Transverse colon (tissue), 4 donors: ENCODE results near the gene OR52A1. TPM values are rescaled to one million over a fixed set of nuclear protein-coding genes. Genes with fewer than 3 reads are reported as not detected.

Experiments used
- DNase-seq: peaks from one replicate; pipeline ENCODE4 v3.0.0-alpha.2; 2019
- H3K27ac ChIP-seq, 4 donors: fragments of 200-600 bp; sonication (generic); 2 replicates each; pipeline ENCODE4 v1.5.1; 2016 to 2018; ENCODE audit warnings: inconsistent platforms in 4 of 4
- H3K27me3 ChIP-seq: fragments of 200-600 bp; sonication (generic); 2 replicates; pipeline ENCODE4 v1.5.1; 2017; ENCODE audit warnings: inconsistent platforms
- H3K36me3 ChIP-seq, 4 donors: fragments of 200-600 bp; sonication (generic); 2 replicates each; pipeline ENCODE4 v1.5.1; 2017 to 2019; ENCODE audit warnings: inconsistent platforms in 4 of 4
- H3K4me1 ChIP-seq, 4 donors: fragments of 200-600 bp; sonication (generic); 2 replicates each; pipeline ENCODE4 v1.5.1; 2017 to 2020; ENCODE audit warnings: inconsistent platforms in 4 of 4
- H3K4me3 ChIP-seq, 4 donors: fragments of 200-600 bp; sonication (generic); 1 replicate in 1 of 4; 2 replicates in 3 of 4; pipeline versions ENCODE4 v1.5.1 to v1.6.1; 2017 to 2019; ENCODE audit warnings: inconsistent platforms in 4 of 4
- H3K9me3 ChIP-seq, 2 donors: fragments of 200-600 bp; sonication (generic); 2 replicates each; pipeline ENCODE4 v1.5.1; 2017 to 2019; ENCODE audit warnings: inconsistent platforms in 2 of 2
- EP300 ChIP-seq: sonication (generic); formaldehyde crosslinking; IDR thresholded peaks from one replicate; pipeline ENCODE4 v1.6.1; 2017; ENCODE audit warnings: antibody characterized with exemption, low read depth
- POLR2A ChIP-seq: fragments of 450-650 bp; IDR thresholded peaks from one replicate; pipeline ENCODE4 v1.6.1; 2016; ENCODE audit warnings: antibody characterized with exemption, mild to moderate bottlenecking, moderate library complexity
- POLR2AphosphoS5 ChIP-seq, 3 donors: sonication (generic); formaldehyde crosslinking; IDR thresholded peaks; one replicate each; pipeline ENCODE4 v1.6.1; 2016; ENCODE audit warnings: antibody characterized with exemption in 3 of 3
- WGBS, 2 donors: methylation state at CpG; one replicate each; pipeline ENCODE4 v1.1.5; 2018; ENCODE audit warnings: low coverage in 1 of 2; 5-methylcytosine and 5-hydroxymethylcytosine counted together
- in situ Hi-C, 4 donors: fragments of 200-750 bp; cut with MboI; loops; one replicate each; pipeline versions ENCODE4 v1.15.0 to v1.15.1; 2017; ENCODE audit warnings: low sequenced_read_pairs in 3 of 4, low pct_ligation_motif_present in 1 of 4, low pct_unique_long_range_greater_than_20kb in 1 of 4
- intact Hi-C: fragments of 100-400 bp; cut with DNase I; formaldehyde crosslinking; loops from one replicate; pipeline ENCODE4 v1.15.1; 2023; ENCODE audit warnings: low total_unique reads
- total RNA-seq, 4 donors: library from RNA; depleted of rRNA; stranded (reverse); fragments of >200 nt; gene quantifications; one replicate each; pipeline ENCODE4 v1.1.0, GENCODE V29; 2016
- TF ChIP-seq, protein P1 (sequence below), 5 experiments: fragments of 200-600 bp in 3 of 5; fragments of 450-650 bp in 2 of 5; sonication (generic) in 3 of 5; IDR thresholded peaks; 1 replicate in 2 of 5; 2 replicates in 3 of 5; pipeline ENCODE4 v1.5.1; 2016 to 2017; ENCODE audit warnings: antibody characterized with exemption in 5 of 5, inconsistent platforms in 3 of 5, mild to moderate bottlenecking in 2 of 5, moderate library complexity in 1 of 5

Gene OR52A1
- total RNA-seq, 4 donors from 2014 or later: not detected

DNA sequence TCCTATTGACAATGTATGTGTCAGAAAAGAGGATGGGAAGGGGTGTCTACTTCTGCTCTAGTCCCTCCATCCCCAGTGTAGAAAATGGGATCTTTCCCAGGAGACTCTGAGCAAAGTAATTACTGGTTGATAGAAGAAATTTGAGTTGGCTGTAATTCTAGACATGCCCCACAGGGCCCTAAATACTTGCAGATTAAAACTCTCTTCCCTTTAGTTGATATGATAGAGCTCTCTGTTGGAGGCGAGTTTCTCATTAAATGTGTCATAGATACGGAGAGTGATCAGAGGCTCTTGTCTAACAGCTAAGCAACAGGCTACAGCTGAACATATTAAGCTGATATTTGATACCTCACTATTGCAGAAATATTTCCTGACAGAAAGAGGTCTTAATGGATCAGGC is 52.3 kb downstream of the OR52A1 start:
- Histone ChIP-seq H3K27me3 (no peaks in the 10 kb centered on the region), H3K27ac (no peak overlapping the region), H3K4me3 (no peak overlapping the region), H3K9me3 (no peaks in the 10 kb centered on the region), H3K36me3 (no peaks in the 10 kb centered on the region), H3K4me1 (no peaks in the 10 kb centered on the region)
- in situ Hi-C loops: no loop called here
- no peak for DNase-seq
- WGBS, 2 donors: 45 to 71% methylated on average over 2 of the region's 2 CpGs
- TF ChIP-seq EP300: no peak
- TF ChIP-seq, protein P1, sequence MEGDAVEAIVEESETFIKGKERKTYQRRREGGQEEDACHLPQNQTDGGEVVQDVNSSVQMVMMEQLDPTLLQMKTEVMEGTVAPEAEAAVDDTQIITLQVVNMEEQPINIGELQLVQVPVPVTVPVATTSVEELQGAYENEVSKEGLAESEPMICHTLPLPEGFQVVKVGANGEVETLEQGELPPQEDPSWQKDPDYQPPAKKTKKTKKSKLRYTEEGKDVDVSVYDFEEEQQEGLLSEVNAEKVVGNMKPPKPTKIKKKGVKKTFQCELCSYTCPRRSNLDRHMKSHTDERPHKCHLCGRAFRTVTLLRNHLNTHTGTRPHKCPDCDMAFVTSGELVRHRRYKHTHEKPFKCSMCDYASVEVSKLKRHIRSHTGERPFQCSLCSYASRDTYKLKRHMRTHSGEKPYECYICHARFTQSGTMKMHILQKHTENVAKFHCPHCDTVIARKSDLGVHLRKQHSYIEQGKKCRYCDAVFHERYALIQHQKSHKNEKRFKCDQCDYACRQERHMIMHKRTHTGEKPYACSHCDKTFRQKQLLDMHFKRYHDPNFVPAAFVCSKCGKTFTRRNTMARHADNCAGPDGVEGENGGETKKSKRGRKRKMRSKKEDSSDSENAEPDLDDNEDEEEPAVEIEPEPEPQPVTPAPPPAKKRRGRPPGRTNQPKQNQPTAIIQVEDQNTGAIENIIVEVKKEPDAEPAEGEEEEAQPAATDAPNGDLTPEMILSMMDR (IDR thresholded peaks at IDR 0.05): no peak
- no peak for TF ChIP-seq POLR2AphosphoS5 (IDR thresholded peaks at IDR 0.05)
- no peak for TF ChIP-seq POLR2A
- intact Hi-C loops: no loop called here

DNA sequence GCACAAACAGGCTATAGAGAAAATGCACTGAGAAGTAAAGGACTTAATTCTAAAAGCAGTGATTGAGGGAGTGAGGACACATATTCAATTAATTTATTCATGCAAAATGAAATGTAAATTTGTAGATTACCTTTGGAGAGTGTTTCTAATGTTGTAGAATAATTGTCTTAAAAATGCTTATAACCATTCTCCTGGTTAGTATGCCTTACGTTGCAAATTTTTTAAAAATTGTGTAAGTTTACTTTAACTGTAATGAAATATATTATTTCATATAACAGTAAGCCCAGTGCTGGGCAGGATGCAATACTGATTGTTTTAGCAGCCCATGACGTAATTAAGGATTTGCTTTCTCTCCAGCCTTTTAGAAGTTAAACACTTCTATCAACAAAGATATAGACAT is 58.5 kb downstream of the OR52A1 start:
- no peak for DNase-seq
- in situ Hi-C loops: no loop called here
- Histone ChIP-seq H3K4me1 (no peaks in the 10 kb centered on the region), H3K27ac (no peak overlapping the region), H3K36me3 (no peaks in the 10 kb centered on the region), H3K4me3 (no peak overlapping the region), H3K9me3 (no peaks in the 10 kb centered on the region), H3K27me3 (no peaks in the 10 kb centered on the region)
- intact Hi-C loops: no loop called here
- TF ChIP-seq EP300: no peak
- no peak for TF ChIP-seq POLR2AphosphoS5 (IDR thresholded peaks at IDR 0.05)
- TF ChIP-seq POLR2A: no peak
- TF ChIP-seq, protein P1 (IDR thresholded peaks at IDR 0.05): no peak
- 69 to 80% methylated on average over 2 of the region's 2 CpGs for WGBS, 2 donors

Other genes with a start within 250 kb of the OR52A1 start
- not detected for gene OR51G2, start 235.4 kb downstream of the OR52A1 start, total RNA-seq
- gene OR51G1, start 230.4 kb downstream of the OR52A1 start, total RNA-seq: not detected
- not detected for gene OR51A4, start 207.2 kb downstream of the OR52A1 start, total RNA-seq
- gene OR51A2, start 199.0 kb downstream of the OR52A1 start, total RNA-seq: not detected
- gene OR51L1, start 159.9 kb downstream of the OR52A1 start, total RNA-seq: not detected
- gene OR52J3, start 108.2 kb downstream of the OR52A1 start, total RNA-seq: not detected
- not detected for gene OR52E2, start 95.1 kb downstream of the OR52A1 start, total RNA-seq
- gene OR52E1, start 85.2 kb downstream of the OR52A1 start, total RNA-seq: not detected
- gene OR52A5, start 16.4 kb downstream of the OR52A1 start, total RNA-seq: not detected
- gene OR51V1, start 45.9 kb upstream of the OR52A1 start, total RNA-seq: not detected
- gene HBB, start 72.3 kb upstream of the OR52A1 start, total RNA-seq: 1 to 10 TPM in 2 of 4 donors, not detected in 2; 1.1 to 2.0 TPM
- gene HBD, start 79.7 kb upstream of the OR52A1 start, total RNA-seq: not detected
- not detected for gene HBG1, start 95.1 kb upstream of the OR52A1 start, total RNA-seq
- gene HBG2, start 100.0 kb upstream of the OR52A1 start, total RNA-seq: not detected
- gene HBE1, start 115.2 kb upstream of the OR52A1 start, total RNA-seq: not detected
- not detected for gene OR51B4, start 147.2 kb upstream of the OR52A1 start, total RNA-seq
- not detected for gene OR51B2, start 169.5 kb upstream of the OR52A1 start, total RNA-seq
- gene OR51B5, start 188.8 kb upstream of the OR52A1 start, total RNA-seq: not detected
- not detected for gene OR51B6, start 196.8 kb upstream of the OR52A1 start, total RNA-seq
- not detected for gene OR51M1, start 229.1 kb upstream of the OR52A1 start, total RNA-seq